SU-DHL-6 (cell line): ENCODE results near the gene LPCAT1.

Source experiments
- H2AFZ ChIP-seq: fragments of 200-600 bp; sonication (generic); 2 replicates; pipeline ENCODE4 v1.6.1; 2014; ENCODE audit warnings: low read depth, mild to moderate bottlenecking, moderate library complexity, mixed read lengths, antibody characterized with exemption, low read length; ENCODE audit not compliant: severe bottlenecking
- H3F3A ChIP-seq: fragments of 200-600 bp; shearing (Covaris generic); 2 replicates; pipeline ENCODE4 v1.6.0; 2016; ENCODE audit warnings: antibody characterized with exemption, mild to moderate bottlenecking; ENCODE audit not compliant: insufficient read depth
- H3K27ac ChIP-seq: fragments of 200-600 bp; sonication (generic); 2 replicates; pipeline ENCODE4 v1.5.1; 2016; ENCODE audit warnings: low read depth, mild to moderate bottlenecking, low read length, moderate library complexity, mixed read lengths
- H3K27me3 ChIP-seq: fragments of 200-600 bp; sonication (generic), shearing (Covaris generic); 2 replicates; pipeline ENCODE4 v1.6.0; 2014; ENCODE audit warnings: mild to moderate bottlenecking, low read length
- H3K36me3 ChIP-seq: fragments of 200-600 bp; sonication (generic); 2 replicates; pipeline ENCODE4 v1.6.1; 2014; ENCODE audit warnings: mild to moderate bottlenecking, low read length, mixed read lengths
- H3K4me2 ChIP-seq: fragments of 300-600, 200-600 bp; shearing (Covaris generic), sonication (generic); 2 replicates; pipeline ENCODE4 v1.6.0; 2014; ENCODE audit warnings: low read length, low read depth, mild to moderate bottlenecking; ENCODE audit not compliant: poor library complexity, severe bottlenecking
- H3K4me3 ChIP-seq: fragments of 200-600 bp; sonication (generic); 2 replicates; pipeline ENCODE4 v1.5.1; 2014; ENCODE audit warnings: antibody characterized with exemption, low read length, mild to moderate bottlenecking, mixed read lengths; ENCODE audit not compliant: insufficient read depth, poor library complexity, severe bottlenecking
- H3K79me2 ChIP-seq: fragments of 200-600 bp; sonication (generic); 2 replicates; pipeline ENCODE4 v1.6.1; 2014; ENCODE audit warnings: mild to moderate bottlenecking, low read length, moderate library complexity; ENCODE audit not compliant: insufficient read depth
- H3K9ac ChIP-seq: fragments of 200-600 bp; sonication (generic); 2 replicates; pipeline ENCODE4 v1.7.0; 2014; ENCODE audit warnings: mild to moderate bottlenecking, low read length
- H3K9me2 ChIP-seq: fragments of 200-600 bp; sonication (generic); replicated peaks from 2 replicates; pipeline ENCODE4 v1.6.1; 2014; ENCODE audit warnings: low read length; ENCODE audit not compliant: insufficient read depth
- H3K9me3 ChIP-seq: fragments of 200-600 bp; sonication (generic); 2 replicates; pipeline ENCODE4 v1.6.1; 2014; ENCODE audit warnings: low read length, mixed read lengths; ENCODE audit not compliant: insufficient read depth
- H4K20me1 ChIP-seq: fragments of 200-600 bp; sonication (generic); 2 replicates; pipeline ENCODE4 v1.6.1; 2014; ENCODE audit warnings: low read depth, mild to moderate bottlenecking, antibody characterized with exemption, low read length, moderate library complexity, mixed read lengths
- EZH2phosphoT487 ChIP-seq: fragments of 200-600 bp; sonication (generic), shearing (Covaris generic); conservative IDR thresholded peaks from 2 replicates; pipeline ENCODE4 v1.6.1; 2018; ENCODE audit warnings: mild to moderate bottlenecking, antibody characterized with exemption, low read length, moderate library complexity, mixed read lengths
- TF ChIP-seq, protein P1 (sequence below): fragments of 200-600 bp; sonication (generic); IDR thresholded peaks from one replicate; pipeline ENCODE4 v1.5.1; 2017; ENCODE audit warnings: antibody characterized with exemption, mild to moderate bottlenecking, low read length, moderate library complexity; ENCODE audit not compliant: insufficient read depth, poor library complexity, severe bottlenecking

LPCAT1 gene

DNA sequence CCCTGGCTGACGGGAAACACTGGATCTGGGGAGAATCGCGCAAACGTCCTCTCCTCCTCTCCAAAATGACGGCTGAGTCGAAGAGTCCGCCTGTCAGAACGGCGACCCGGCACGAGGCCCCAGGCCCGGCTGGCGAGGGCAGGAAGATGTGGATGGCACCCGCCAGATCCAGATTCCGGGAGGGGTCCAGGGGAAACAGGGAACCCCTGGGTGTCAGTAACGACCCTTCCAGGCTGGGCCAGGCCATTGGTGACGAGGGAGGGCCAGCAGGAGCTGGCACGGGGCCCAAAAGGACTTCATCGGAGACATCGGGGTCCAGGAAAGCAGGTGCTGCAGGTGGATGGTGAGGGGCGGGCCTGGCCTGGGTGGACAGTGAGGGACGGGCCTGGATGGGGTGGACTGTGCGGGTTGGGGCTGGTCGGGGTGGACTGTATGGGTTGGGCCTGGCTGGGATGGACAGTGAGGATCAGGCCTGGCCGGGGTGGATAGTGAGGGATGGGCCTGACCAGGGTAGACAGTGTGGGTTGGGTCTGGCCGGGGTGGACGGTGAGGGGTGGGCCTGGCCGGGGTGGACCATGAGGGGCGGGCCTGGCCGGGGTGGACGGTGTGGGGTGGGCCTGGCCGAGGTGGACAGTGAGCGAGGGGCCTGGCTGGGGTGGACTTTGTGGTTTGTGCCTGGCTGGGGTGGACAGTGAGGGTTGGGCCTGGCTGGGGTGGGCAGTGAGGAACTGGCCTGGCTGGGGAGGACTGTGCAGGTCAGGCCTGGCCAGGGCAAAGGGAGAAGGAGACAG is 92.5 kb downstream of the LPCAT1 start:
- no peak overlapping the region for H3K9ac ChIP-seq
- H3K27me3 ChIP-seq, result no peaks in the 10 kb centered on the region
- H3K27ac ChIP-seq, result no peak overlapping the region
- no peaks in the 10 kb centered on the region for H3F3A ChIP-seq
- H3K4me3 ChIP-seq, result no peak overlapping the region
- no peaks in the 10 kb centered on the region for H3K79me2 ChIP-seq
- H2AFZ ChIP-seq, result no peak overlapping the region
- no peak overlapping the region for H3K4me2 ChIP-seq
- no peaks in the 10 kb centered on the region for H3K9me2 ChIP-seq
- no peaks in the 10 kb centered on the region for H4K20me1 ChIP-seq
- peaks cover 15% of the 10 kb centered on the region; the same call in 1 of the 2 replicates for H3K9me3 ChIP-seq
- no peaks in the 10 kb centered on the region; the same call in 1 of the 2 replicates for H3K36me3 ChIP-seq
- TF ChIP-seq, protein P1, sequence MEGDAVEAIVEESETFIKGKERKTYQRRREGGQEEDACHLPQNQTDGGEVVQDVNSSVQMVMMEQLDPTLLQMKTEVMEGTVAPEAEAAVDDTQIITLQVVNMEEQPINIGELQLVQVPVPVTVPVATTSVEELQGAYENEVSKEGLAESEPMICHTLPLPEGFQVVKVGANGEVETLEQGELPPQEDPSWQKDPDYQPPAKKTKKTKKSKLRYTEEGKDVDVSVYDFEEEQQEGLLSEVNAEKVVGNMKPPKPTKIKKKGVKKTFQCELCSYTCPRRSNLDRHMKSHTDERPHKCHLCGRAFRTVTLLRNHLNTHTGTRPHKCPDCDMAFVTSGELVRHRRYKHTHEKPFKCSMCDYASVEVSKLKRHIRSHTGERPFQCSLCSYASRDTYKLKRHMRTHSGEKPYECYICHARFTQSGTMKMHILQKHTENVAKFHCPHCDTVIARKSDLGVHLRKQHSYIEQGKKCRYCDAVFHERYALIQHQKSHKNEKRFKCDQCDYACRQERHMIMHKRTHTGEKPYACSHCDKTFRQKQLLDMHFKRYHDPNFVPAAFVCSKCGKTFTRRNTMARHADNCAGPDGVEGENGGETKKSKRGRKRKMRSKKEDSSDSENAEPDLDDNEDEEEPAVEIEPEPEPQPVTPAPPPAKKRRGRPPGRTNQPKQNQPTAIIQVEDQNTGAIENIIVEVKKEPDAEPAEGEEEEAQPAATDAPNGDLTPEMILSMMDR, result no peak
- TF ChIP-seq EZH2phosphoT487, result no peak

DNA sequence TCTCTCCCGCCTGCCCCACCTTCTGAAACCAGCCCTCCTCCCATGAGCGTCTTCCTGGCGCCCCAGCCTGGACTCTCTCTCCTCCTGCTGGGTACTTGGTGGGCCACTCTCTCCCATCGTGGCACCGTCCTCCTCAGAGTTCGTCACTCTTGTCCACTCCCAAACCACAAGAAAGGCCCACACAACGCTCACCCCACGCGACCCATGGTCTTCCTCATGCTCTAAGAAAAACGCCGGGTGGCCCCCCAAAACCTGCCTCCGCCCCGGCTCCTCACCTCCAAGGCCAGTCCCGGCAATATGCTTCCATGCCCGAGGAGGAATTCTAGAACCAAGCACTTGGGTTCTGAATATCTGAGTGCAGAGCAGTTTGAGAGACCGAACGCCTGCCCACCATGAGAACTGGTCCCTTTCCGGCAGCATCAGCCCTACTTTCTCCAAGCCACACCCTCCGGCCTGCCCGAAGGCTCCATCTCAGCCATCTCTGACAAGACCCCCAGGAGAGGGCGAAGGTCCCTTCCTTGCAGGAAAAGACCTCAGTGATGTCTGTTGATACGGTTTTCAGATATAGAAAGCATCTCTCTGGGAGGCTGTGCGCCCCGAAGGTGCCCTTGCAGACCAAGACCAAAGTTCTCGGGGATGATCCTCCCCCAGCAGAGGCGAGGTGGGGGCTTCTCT is 93.5 kb downstream of the LPCAT1 start:
- H3F3A ChIP-seq, result no peaks in the 10 kb centered on the region
- no peak overlapping the region for H3K27ac ChIP-seq
- no peaks in the 10 kb centered on the region for H3K9me2 ChIP-seq
- TF ChIP-seq, protein P1, result no peak
- TF ChIP-seq EZH2phosphoT487, result no peak
- H3K36me3 ChIP-seq, result no peaks in the 10 kb centered on the region; the same call in 1 of the 2 replicates
- no peak overlapping the region for H2AFZ ChIP-seq
- H3K27me3 ChIP-seq, result no peaks in the 10 kb centered on the region
- H3K4me2 ChIP-seq, result no peak overlapping the region
- H3K9me3 ChIP-seq, result peaks cover 15% of the 10 kb centered on the region; the same call in 1 of the 2 replicates
- no peak overlapping the region for H3K9ac ChIP-seq
- no peak overlapping the region for H3K4me3 ChIP-seq
- H4K20me1 ChIP-seq, result no peaks in the 10 kb centered on the region
- H3K79me2 ChIP-seq, result no peaks in the 10 kb centered on the region

DNA sequence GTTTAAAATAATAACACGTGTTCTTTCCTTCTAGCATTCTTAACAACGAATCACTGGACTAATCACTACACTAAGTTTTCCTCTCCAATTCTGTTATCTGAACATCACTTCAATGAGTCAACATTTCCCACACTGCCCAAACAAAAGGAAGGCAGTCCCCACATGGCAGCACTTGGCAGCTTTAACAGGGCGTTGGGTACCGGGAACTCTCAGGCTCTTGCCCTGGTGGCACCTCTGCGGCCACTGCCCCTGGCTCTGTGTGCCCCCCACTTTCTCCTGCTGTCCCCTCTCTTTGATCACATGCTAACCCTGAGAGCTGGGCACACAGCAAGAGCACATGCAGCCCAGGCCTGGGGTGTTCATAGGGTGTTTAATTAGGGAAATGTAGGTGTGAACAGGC is 94.3 kb downstream of the LPCAT1 start:
- Histone ChIP-seq H3K36me3 (no peaks in the 10 kb centered on the region; the same call in 1 of the 2 replicates), H4K20me1 (no peaks in the 10 kb centered on the region), H2AFZ (no peak overlapping the region), H3K9ac (no peak overlapping the region), H3F3A (no peaks in the 10 kb centered on the region), H3K4me3 (no peak overlapping the region), H3K27ac (no peak overlapping the region), H3K4me2 (no peak overlapping the region), H3K9me3 (peaks cover 15% of the 10 kb centered on the region; the same call in 1 of the 2 replicates), H3K9me2 (no peaks in the 10 kb centered on the region), H3K79me2 (no peaks in the 10 kb centered on the region), H3K27me3 (no peaks in the 10 kb centered on the region)
- TF ChIP-seq EZH2phosphoT487, result no peak
- TF ChIP-seq, protein P1, result no peak
